ENCODE data around the gene MBD1. TPM values are rescaled to one million over a fixed set of nuclear protein-coding genes. Genes with fewer than 3 reads are reported as not detected.

Gene MBD1
- 89.6 and 96.0 TPM in 2 replicates for total RNA-seq
- long read RNA-seq, full-length matches to known transcripts = 3 of 25 reads
- long read RNA-seq, partial matches to known transcripts = 3 of 25 reads
- long read RNA-seq, other reads (novel, unspliced or antisense) = 19 of 25 reads

- DNase-seq (ENCODE audit: low spot score, unreplicated experiment) = peak; percentile 91
- H3K4me3 Mint-ChIP-seq (ENCODE audit: low read depth) = peak within 1 kb of the TSS; percentile 96
- H3K36me3 Mint-ChIP-seq (ENCODE audit: insufficient read depth) = peaks cover 22% of the 10 kb centered on the region
- H3K9me3 Mint-ChIP-seq (ENCODE audit: low read depth) = no peaks in the 10 kb centered on the region
- peak within 1 kb of the TSS; percentile 98 for H3K27ac Mint-ChIP-seq
- peak; percentile 37 for TF ChIP-seq CTCF (IDR thresholded peaks at IDR 0.05; ENCODE audit: unreplicated experiment)
- peaks cover 22% of the 10 kb centered on the region for H3K4me1 Mint-ChIP-seq (ENCODE audit: low read depth)
- H3K27me3 Mint-ChIP-seq = no peaks in the 10 kb centered on the region
Observed at GRCh38 chr18:50281295-50281971, at the start of gene MBD1. MBD1 (minus strand) TSS chr18:50281523; CDS start chr18:50279992, 1,531 bp downstream.

- Mint-ChIP-seq H3K36me3 (ENCODE audit: insufficient read depth) (no peaks in the 10 kb centered on the region), H3K4me1 (ENCODE audit: low read depth) (no peaks in the 10 kb centered on the region), H3K27me3 (peaks cover 3% of the 10 kb centered on the region), H3K27ac (no peak overlapping the region), H3K9me3 (ENCODE audit: low read depth) (peaks cover 12% of the 10 kb centered on the region), H3K4me3 (ENCODE audit: low read depth) (no peak overlapping the region)
- TF ChIP-seq CTCF (IDR thresholded peaks at IDR 0.05; ENCODE audit: unreplicated experiment) = no peak
- no peak for DNase-seq (ENCODE audit: low spot score, unreplicated experiment)
Observed at GRCh38 chr18:50330176-50330575, 48.9 kb upstream of the MBD1 start.

- peaks cover 6% of the 10 kb centered on the region for H3K27me3 Mint-ChIP-seq
- H3K4me3 Mint-ChIP-seq (ENCODE audit: low read depth) = no peak overlapping the region
- no peaks in the 10 kb centered on the region for H3K36me3 Mint-ChIP-seq (ENCODE audit: insufficient read depth)
- H3K4me1 Mint-ChIP-seq (ENCODE audit: low read depth) = no peaks in the 10 kb centered on the region
- H3K27ac Mint-ChIP-seq = no peak overlapping the region
- H3K9me3 Mint-ChIP-seq (ENCODE audit: low read depth) = peaks cover 12% of the 10 kb centered on the region
- TF ChIP-seq CTCF (IDR thresholded peaks at IDR 0.05; ENCODE audit: unreplicated experiment) = no peak
- no peak for DNase-seq (ENCODE audit: low spot score, unreplicated experiment)
Observed at GRCh38 chr18:50327983-50328382, 46.7 kb upstream of the MBD1 start.

GRCh38 chr18:50320719-50321118 is 39.4 kb upstream of the MBD1 start:
- H3K4me1 Mint-ChIP-seq (ENCODE audit: low read depth) = no peaks in the 10 kb centered on the region
- H3K27ac Mint-ChIP-seq = no peak overlapping the region
- no peak overlapping the region for H3K4me3 Mint-ChIP-seq (ENCODE audit: low read depth)
- H3K36me3 Mint-ChIP-seq (ENCODE audit: insufficient read depth) = no peaks in the 10 kb centered on the region
- no peak for DNase-seq (ENCODE audit: low spot score, unreplicated experiment)
- TF ChIP-seq CTCF (IDR thresholded peaks at IDR 0.05; ENCODE audit: unreplicated experiment) = no peak
- H3K9me3 Mint-ChIP-seq (ENCODE audit: low read depth) = peaks cover under 1% of the 10 kb centered on the region
- H3K27me3 Mint-ChIP-seq = peaks cover 3% of the 10 kb centered on the region

GRCh38 chr18:50315100-50315871 is 34.0 kb upstream of the MBD1 start:
- H3K9me3 Mint-ChIP-seq (ENCODE audit: low read depth) = no peaks in the 10 kb centered on the region
- DNase-seq (ENCODE audit: low spot score, unreplicated experiment) = no peak
- H3K27me3 Mint-ChIP-seq = no peaks in the 10 kb centered on the region
- no peak for TF ChIP-seq CTCF (IDR thresholded peaks at IDR 0.05; ENCODE audit: unreplicated experiment)
- H3K4me1 Mint-ChIP-seq (ENCODE audit: low read depth) = no peaks in the 10 kb centered on the region
- no peak overlapping the region for H3K27ac Mint-ChIP-seq
- no peaks in the 10 kb centered on the region for H3K36me3 Mint-ChIP-seq (ENCODE audit: insufficient read depth)
- no peak overlapping the region for H3K4me3 Mint-ChIP-seq (ENCODE audit: low read depth)
